GM12878 (cell line): ENCODE results near the gene SYTL5. TPM values are rescaled to one million over a fixed set of nuclear protein-coding genes. Genes with fewer than 3 reads are reported as not detected.

Source experiments
- ATAC-seq: fragments of 200-7000 bp; cut with Tn5 transposase; 3 replicates; pipeline ENCODE4 v1.9.1; 2020; ENCODE audit warnings: mild to moderate bottlenecking, moderate library complexity
- BruUV-seq: library from RNA; stranded (reverse); fragments of 400-500 nt; replicated peaks from 2 replicates; lab custom pipeline; 2021; lab: Mats Ljungman, UMichigan
- CTCF ChIA-PET: fragments of 300-600 bp; sonication (Branson Sonifier 250); formaldehyde crosslinking; extraction: SDS; loops from one replicate; lab custom pipeline; 2021; ENCODE audit warnings: inconsistent platforms; lab: Yijun Ruan, JAX
- POLR2A ChIA-PET: fragments of 350-600 bp; formaldehyde crosslinking; extraction: SDS; loops from one replicate; lab custom pipeline; 2021; ENCODE audit warnings: inconsistent platforms; lab: Charles Lee
- RAD21 ChIA-PET: fragments of 300-600 bp; sonication (Branson Sonifier 250); formaldehyde crosslinking; loops from one replicate; lab custom pipeline; 2023; ENCODE audit warnings: antibody characterized with exemption; ENCODE audit not compliant: unreplicated experiment; lab: Charles Lee
- SMC1A ChIA-PET: fragments of 300-600 bp; sonication (Branson Sonifier 250); formaldehyde crosslinking; loops from one replicate; lab custom pipeline; 2023; ENCODE audit not compliant: unreplicated experiment, uncharacterized antibody; lab: Charles Lee
- DNase-seq: peaks from one replicate; pipeline ENCODE4 v3.0.0-alpha.2; 2011; ENCODE audit warnings: low read depth, low spot score
- FAIRE-seq: peaks from 3 replicates; lab custom pipeline; 2011; peaks lifted over from hg19 to GRCh38; lab: Jason Lieb, UNC
- H2AFZ ChIP-seq: 2 replicates; pipeline ENCODE4 v1.6.0; 2011; ENCODE audit warnings: low read depth, low read length, control low read depth; ENCODE audit not compliant: control insufficient read depth
- H3K27ac ChIP-seq: 2 replicates; pipeline ENCODE4 v1.5.1; 2011; ENCODE audit warnings: control low read depth; ENCODE audit not compliant: control insufficient read depth, insufficient read depth
- H3K27me3 ChIP-seq, 2 experiments: replicated peaks in 1 of 2; 2 replicates each; pipeline versions ENCODE4 v1.6.0 to v1.6.1; 2011; ENCODE audit warnings: low read length in 1 of 2; ENCODE audit not compliant: control insufficient read depth in 2 of 2, insufficient read depth in 2 of 2
- H3K36me3 ChIP-seq, 2 experiments: 2 replicates each; pipeline ENCODE4 v1.5.1; 2011; ENCODE audit warnings: low read length in 1 of 2; ENCODE audit not compliant: control insufficient read depth in 2 of 2, insufficient read depth in 2 of 2
- H3K4me1 ChIP-seq: 2 replicates; pipeline ENCODE4 v1.6.1; 2011; ENCODE audit warnings: mild to moderate bottlenecking, low read length, moderate library complexity, mixed read lengths; ENCODE audit not compliant: control insufficient read depth, insufficient read depth
- H3K4me2 ChIP-seq: 2 replicates; pipeline ENCODE4 v1.6.0; 2011; ENCODE audit warnings: control low read depth; ENCODE audit not compliant: control insufficient read depth, insufficient read depth
- H3K4me3 ChIP-seq: fragments of 200-600 bp; sonication (generic); 2 replicates; pipeline ENCODE4 v1.5.1; 2016
- H3K79me2 ChIP-seq: 2 replicates; pipeline ENCODE4 v1.6.0; 2011; ENCODE audit warnings: low read length; ENCODE audit not compliant: control insufficient read depth, insufficient read depth
- H3K9ac ChIP-seq: 2 replicates; pipeline ENCODE4 v1.8.0; 2011; ENCODE audit warnings: low read length, control low read depth, mixed read lengths; ENCODE audit not compliant: control insufficient read depth, insufficient read depth
- H3K9me3 ChIP-seq: replicated peaks from 3 replicates; pipeline ENCODE4 v1.5.1; 2011; ENCODE audit warnings: mild to moderate bottlenecking, low read length; ENCODE audit not compliant: control insufficient read depth, insufficient read depth
- H4K20me1 ChIP-seq: 2 replicates; pipeline ENCODE4 v1.6.0; 2011; ENCODE audit not compliant: control insufficient read depth, insufficient read depth
- BACH1 ChIP-seq: fragments of 450-650 bp; IDR thresholded peaks from 2 replicates; pipeline ENCODE4 v1.6.1; 2017; ENCODE audit warnings: mild to moderate bottlenecking, borderline replicate concordance
- BMI1 ChIP-seq: fragments of 450-650 bp; IDR thresholded peaks from 2 replicates; pipeline ENCODE4 v1.6.1; 2016; ENCODE audit warnings: mild to moderate bottlenecking, moderate library complexity, borderline replicate concordance
- FOXK2 ChIP-seq: fragments of 450-650 bp; IDR thresholded peaks from 2 replicates; pipeline ENCODE4 v1.6.1; 2017; ENCODE audit warnings: mild to moderate bottlenecking, moderate library complexity
- HDAC6 ChIP-seq: fragments of 200-600 bp; sonication (generic); IDR thresholded peaks from one replicate; pipeline ENCODE4 v1.8.0; 2017; ENCODE audit warnings: antibody characterized with exemption; ENCODE audit not compliant: unreplicated experiment
- JUND ChIP-seq: IDR thresholded peaks from 2 replicates; pipeline ENCODE4 v1.6.1; 2012; ENCODE audit warnings: low read depth, mild to moderate bottlenecking, low read length, improper control_type of control experiment, moderate library complexity
- KDM1A ChIP-seq: fragments of 200-600 bp; sonication (generic); IDR thresholded peaks from 2 replicates; pipeline ENCODE4 v1.6.1; 2016; ENCODE audit warnings: borderline replicate concordance
- NFXL1 ChIP-seq: fragments of 450-650 bp; IDR thresholded peaks from 2 replicates; pipeline ENCODE4 v1.6.1; 2017; ENCODE audit warnings: antibody characterized with exemption, mild to moderate bottlenecking, borderline replicate concordance
- PML ChIP-seq: IDR thresholded peaks from 2 replicates; pipeline ENCODE4 v1.6.1; 2012; ENCODE audit warnings: low read length, inconsistent platforms
- RAD21 ChIP-seq: IDR thresholded peaks from 2 replicates; pipeline ENCODE4 v1.6.1; 2011; ENCODE audit warnings: mild to moderate bottlenecking, low read depth, low read length, moderate library complexity; ENCODE audit not compliant: insufficient read depth
- RELA ChIP-seq: fragments of 450-650 bp; IDR thresholded peaks from 2 replicates; pipeline ENCODE4 v1.8.0; 2014; ENCODE audit warnings: borderline replicate concordance; ENCODE audit not compliant: partially characterized antibody
- SMC3 ChIP-seq: IDR thresholded peaks from 2 replicates; pipeline ENCODE4 v1.6.1; 2011; ENCODE audit warnings: low read length, improper control_type of control experiment, borderline replicate concordance
- YBX1 ChIP-seq: fragments of 450-650 bp; IDR thresholded peaks from 2 replicates; pipeline ENCODE4 v1.6.1; 2016; ENCODE audit warnings: antibody characterized with exemption
- YY1 ChIP-seq: IDR thresholded peaks from 2 replicates; pipeline ENCODE4 v1.6.1; 2011; ENCODE audit warnings: low read depth, mild to moderate bottlenecking, low read length
- ZNF217 ChIP-seq: fragments of 450-650 bp; IDR thresholded peaks from 2 replicates; pipeline ENCODE4 v1.6.1; 2017; ENCODE audit warnings: antibody characterized with exemption, mild to moderate bottlenecking
- ZNF24 ChIP-seq: fragments of 450-650 bp; IDR thresholded peaks from 2 replicates; pipeline ENCODE4 v1.6.1; 2017; ENCODE audit warnings: antibody characterized with exemption, mild to moderate bottlenecking
- WGBS: methylation state at CpG from one replicate; pipeline ENCODE4 v1.1.6; 2016; ENCODE audit warnings: low lambda C conversion rate; ENCODE audit not compliant: insufficient replicate concordance, insufficient coverage; ENCODE audit errors: missing lambda C conversion rate; 5-methylcytosine and 5-hydroxymethylcytosine counted together
- in situ Hi-C: fragments of 300-500 bp; cut with MboI; formaldehyde crosslinking; loops from 9 replicates; pipeline ENCODE4 v1.14.3; 2018; ENCODE audit warnings: mixed read lengths
- intact Hi-C: fragments of 100-400 bp; cut with micrococcal nuclease; formaldehyde crosslinking; loops from one replicate; pipeline ENCODE4 v1.14.2; 2022; ENCODE audit not compliant: unreplicated experiment
- polyA plus RNA-seq, 11 experiments: library from polyadenylated mRNA; depleted of rRNA in 4 of 11; unstranded in 6 of 11; stranded (reverse) in 5 of 11; fragments of >200 nt; fragmentation: Nextera tagmentation in 4 of 11; fragmentation: Illumina TruSeq in 1 of 11; extraction: Ambion mirVana in 4 of 11; extraction: Trizol in 1 of 11; gene quantifications; 1 replicate in 1 of 11; 2 replicates in 10 of 11; pipeline versions ENCODE4 v1.2.1 to v1.2.3, GENCODE V29; 2011 to 2016; ENCODE audit warnings: inconsistent platforms in 2 of 11, missing spikeins in 2 of 11, low read depth in 1 of 11
- total RNA-seq, 4 experiments: library from RNA; depleted of rRNA in 3 of 4; stranded (reverse); fragments of >200 nt in 3 of 4; fragmentation: Illumina TruSeq in 1 of 4; extraction: Trizol in 1 of 4; gene quantifications; 2 replicates each; pipeline versions ENCODE4 v1.2.1 to v1.2.3, GENCODE V29; 2013 to 2021
- TF ChIP-seq, protein P1 (sequence below): fragments of 450-650 bp; formaldehyde crosslinking; IDR thresholded peaks from 2 replicates; pipeline ENCODE4 v1.4.0; 2020; ENCODE audit warnings: mild to moderate bottlenecking, moderate library complexity
- TF ChIP-seq, protein P2 (sequence below): fragments of 450-650 bp; IDR thresholded peaks from 2 replicates; pipeline ENCODE4 v1.6.1; 2018; ENCODE audit warnings: borderline replicate concordance, mild to moderate bottlenecking; ENCODE audit not compliant: partially characterized antibody
- TF ChIP-seq, protein P3 (sequence below): IDR thresholded peaks from 2 replicates; pipeline ENCODE4 v1.6.1; 2011; ENCODE audit warnings: low read depth, low read length, improper control_type of control experiment, borderline replicate concordance

SYTL5 gene
- total and polyA plus RNA-seq, 10 of the 15 experiments (the other 5 are each of a cell fraction or from before 2014, with no cell fraction given), result 0.01 to 0.20 (median 0.04) TPM; not detected in 3

GRCh38 chrX:38166478-38167083 lies 160.2 kb downstream of the SYTL5 start:
- in situ Hi-C loops, result loop anchor here (25.0 kb wide), 1 partner anchor 654 kb away; no protein-coding TSS in a partner anchor
- no peak overlapping the region for H3K4me3 ChIP-seq
- SMC1A ChIA-PET, result interaction anchor here (0.6 to 7.0 kb wide), 25 partner anchors 9 to 422 kb away, joined by 3 to 124 read pairs (median 5); partner anchors contain the start of gene RPGR
- CTCF ChIA-PET, result interaction anchor here (0.6 to 7.8 kb wide), 42 partner anchors 9 to 421 kb away, joined by 3 to 163 read pairs (median 6); partner anchors contain the start of gene RPGR
- H3K9me3 ChIP-seq, result no peaks in the 10 kb centered on the region
- no peaks in the 10 kb centered on the region for H3K36me3 ChIP-seq
- H2AFZ ChIP-seq, result no peak overlapping the region
- no peaks in the 10 kb centered on the region; a peak in 1 of 4 replicates for H3K27me3 ChIP-seq
- no peaks in the 10 kb centered on the region for H4K20me1 ChIP-seq
- no peaks in the 10 kb centered on the region for H3K4me1 ChIP-seq
- H3K27ac ChIP-seq, result no peak overlapping the region
- H3K79me2 ChIP-seq, result no peaks in the 10 kb centered on the region
- 12% methylated on average over 2 of the region's 2 CpGs for WGBS
- intact Hi-C loops, result loop anchor here (1.0 to 2.0 kb wide), 2 partner anchors 62 to 240 kb away; no protein-coding TSS in a partner anchor
- RAD21 ChIA-PET, result interaction anchor here (0.8 to 5.3 kb wide), 18 partner anchors 9 to 422 kb away, joined by 3 to 71 read pairs (median 4); partner anchors contain the start of gene RPGR
- BruUV-seq, result no TSS peak
- no peak overlapping the region for H3K9ac ChIP-seq
- POLR2A ChIA-PET, result no interaction called here
- FAIRE-seq, result peak; percentile 75
- no peak overlapping the region for H3K4me2 ChIP-seq
- DNase-seq, result no peak
- ATAC-seq, result peak; percentile 51
- TF ChIP-seq YBX1, result no peak
- no peak for TF ChIP-seq KDM1A
- no peak for TF ChIP-seq BACH1
- TF ChIP-seq JUND, result no peak
- TF ChIP-seq, protein P1, sequence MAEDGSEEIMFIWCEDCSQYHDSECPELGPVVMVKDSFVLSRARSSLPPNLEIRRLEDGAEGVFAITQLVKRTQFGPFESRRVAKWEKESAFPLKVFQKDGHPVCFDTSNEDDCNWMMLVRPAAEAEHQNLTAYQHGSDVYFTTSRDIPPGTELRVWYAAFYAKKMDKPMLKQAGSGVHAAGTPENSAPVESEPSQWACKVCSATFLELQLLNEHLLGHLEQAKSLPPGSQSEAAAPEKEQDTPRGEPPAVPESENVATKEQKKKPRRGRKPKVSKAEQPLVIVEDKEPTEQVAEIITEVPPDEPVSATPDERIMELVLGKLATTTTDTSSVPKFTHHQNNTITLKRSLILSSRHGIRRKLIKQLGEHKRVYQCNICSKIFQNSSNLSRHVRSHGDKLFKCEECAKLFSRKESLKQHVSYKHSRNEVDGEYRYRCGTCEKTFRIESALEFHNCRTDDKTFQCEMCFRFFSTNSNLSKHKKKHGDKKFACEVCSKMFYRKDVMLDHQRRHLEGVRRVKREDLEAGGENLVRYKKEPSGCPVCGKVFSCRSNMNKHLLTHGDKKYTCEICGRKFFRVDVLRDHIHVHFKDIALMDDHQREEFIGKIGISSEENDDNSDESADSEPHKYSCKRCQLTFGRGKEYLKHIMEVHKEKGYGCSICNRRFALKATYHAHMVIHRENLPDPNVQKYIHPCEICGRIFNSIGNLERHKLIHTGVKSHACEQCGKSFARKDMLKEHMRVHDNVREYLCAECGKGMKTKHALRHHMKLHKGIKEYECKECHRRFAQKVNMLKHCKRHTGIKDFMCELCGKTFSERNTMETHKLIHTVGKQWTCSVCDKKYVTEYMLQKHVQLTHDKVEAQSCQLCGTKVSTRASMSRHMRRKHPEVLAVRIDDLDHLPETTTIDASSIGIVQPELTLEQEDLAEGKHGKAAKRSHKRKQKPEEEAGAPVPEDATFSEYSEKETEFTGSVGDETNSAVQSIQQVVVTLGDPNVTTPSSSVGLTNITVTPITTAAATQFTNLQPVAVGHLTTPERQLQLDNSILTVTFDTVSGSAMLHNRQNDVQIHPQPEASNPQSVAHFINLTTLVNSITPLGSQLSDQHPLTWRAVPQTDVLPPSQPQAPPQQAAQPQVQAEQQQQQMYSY (CRISPR knock-in tag), result no peak
- TF ChIP-seq HDAC6, result no peak
- TF ChIP-seq RAD21, result peak; percentile 61
- TF ChIP-seq ZNF217, result no peak
- TF ChIP-seq PML, result no peak
- no peak for TF ChIP-seq ZNF24
- TF ChIP-seq RELA, result no peak
- no peak for TF ChIP-seq BMI1
- TF ChIP-seq, protein P2, sequence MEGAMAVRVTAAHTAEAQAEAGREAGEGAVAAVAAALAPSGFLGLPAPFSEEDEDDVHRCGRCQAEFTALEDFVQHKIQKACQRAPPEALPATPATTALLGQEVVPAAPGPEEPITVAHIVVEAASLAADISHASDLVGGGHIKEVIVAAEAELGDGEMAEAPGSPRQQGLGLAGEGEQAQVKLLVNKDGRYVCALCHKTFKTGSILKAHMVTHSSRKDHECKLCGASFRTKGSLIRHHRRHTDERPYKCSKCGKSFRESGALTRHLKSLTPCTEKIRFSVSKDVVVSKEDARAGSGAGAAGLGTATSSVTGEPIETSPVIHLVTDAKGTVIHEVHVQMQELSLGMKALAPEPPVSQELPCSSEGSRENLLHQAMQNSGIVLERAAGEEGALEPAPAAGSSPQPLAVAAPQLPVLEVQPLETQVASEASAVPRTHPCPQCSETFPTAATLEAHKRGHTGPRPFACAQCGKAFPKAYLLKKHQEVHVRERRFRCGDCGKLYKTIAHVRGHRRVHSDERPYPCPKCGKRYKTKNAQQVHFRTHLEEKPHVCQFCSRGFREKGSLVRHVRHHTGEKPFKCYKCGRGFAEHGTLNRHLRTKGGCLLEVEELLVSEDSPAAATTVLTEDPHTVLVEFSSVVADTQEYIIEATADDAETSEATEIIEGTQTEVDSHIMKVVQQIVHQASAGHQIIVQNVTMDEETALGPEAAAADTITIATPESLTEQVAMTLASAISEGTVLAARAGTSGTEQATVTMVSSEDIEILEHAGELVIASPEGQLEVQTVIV, result no peak
- TF ChIP-seq SMC3, result peak; percentile 80; the same call in 1 of the 2 replicates
- TF ChIP-seq NFXL1, result no peak
- no peak for TF ChIP-seq FOXK2
- TF ChIP-seq YY1, result no peak
- TF ChIP-seq, protein P3, sequence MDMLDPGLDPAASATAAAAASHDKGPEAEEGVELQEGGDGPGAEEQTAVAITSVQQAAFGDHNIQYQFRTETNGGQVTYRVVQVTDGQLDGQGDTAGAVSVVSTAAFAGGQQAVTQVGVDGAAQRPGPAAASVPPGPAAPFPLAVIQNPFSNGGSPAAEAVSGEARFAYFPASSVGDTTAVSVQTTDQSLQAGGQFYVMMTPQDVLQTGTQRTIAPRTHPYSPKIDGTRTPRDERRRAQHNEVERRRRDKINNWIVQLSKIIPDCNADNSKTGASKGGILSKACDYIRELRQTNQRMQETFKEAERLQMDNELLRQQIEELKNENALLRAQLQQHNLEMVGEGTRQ, result no peak
